GM19467 (cell line): ENCODE measurements around the gene ARHGAP24.
"Not testable (repeated sequence)": the region's sequence is repeated elsewhere in the genome, so short reads cannot be mapped to it uniquely, and the experiment has no call there.

Experiments used
- ATAC-seq: cut with Tn5 transposase; IDR thresholded peaks from one replicate; pipeline ENCODE4 v1.9.1; 2021; ENCODE audit warnings: mild to moderate bottlenecking, moderate library complexity; ENCODE audit not compliant: unreplicated experiment

Gene ARHGAP24

DNA sequence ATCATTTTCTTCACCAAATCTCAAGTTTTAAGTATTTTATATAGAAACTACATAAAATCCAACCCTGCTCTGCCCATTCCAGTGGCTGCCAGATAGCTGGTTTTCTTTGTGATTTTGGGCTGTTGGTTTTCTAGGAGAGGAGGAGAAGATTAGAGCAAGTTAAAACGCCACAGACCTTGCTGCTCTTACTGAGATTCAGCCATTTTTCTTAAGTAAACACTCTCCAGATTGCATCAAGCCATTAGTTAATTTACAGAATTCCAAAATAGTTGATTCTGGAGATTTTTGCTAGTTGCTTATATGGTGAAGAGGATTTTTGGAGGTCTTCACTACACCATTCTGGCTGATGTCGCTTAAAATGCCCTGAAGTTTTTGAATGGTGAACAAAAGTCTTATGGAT, 518.7 kb downstream of the ARHGAP24 start:
- no peak for ATAC-seq

DNA sequence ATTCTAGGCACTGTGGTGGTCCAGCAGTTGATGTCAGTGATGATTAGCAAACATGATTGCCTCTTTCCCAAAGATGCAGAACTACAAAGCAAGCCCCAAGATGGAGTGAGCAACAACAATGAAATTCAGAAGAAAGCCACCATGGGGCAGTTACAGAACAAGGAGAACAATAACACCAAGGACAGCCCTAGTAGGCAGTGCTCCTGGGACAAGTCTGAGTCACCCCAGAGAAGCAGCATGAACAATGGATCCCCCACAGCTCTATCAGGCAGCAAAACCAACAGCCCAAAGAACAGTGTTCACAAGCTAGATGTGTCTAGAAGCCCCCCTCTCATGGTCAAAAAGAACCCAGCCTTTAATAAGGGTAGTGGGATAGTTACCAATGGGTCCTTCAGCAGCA, 519.6 kb downstream of the ARHGAP24 start:
- no peak for ATAC-seq

DNA sequence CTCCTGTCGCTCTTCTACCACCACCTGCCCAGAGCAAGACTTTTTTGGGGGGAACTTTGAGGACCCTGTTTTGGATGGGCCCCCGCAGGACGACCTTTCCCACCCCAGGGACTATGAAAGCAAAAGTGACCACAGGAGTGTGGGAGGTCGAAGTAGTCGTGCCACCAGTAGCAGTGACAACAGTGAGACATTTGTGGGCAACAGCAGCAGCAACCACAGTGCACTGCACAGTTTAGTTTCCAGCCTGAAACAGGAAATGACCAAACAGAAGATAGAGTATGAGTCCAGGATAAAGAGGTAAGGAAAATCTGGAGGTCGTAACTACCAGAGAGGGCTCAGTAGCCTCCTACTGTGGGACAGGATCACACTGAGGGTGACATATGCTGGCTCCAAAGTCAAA, 520.4 kb downstream of the ARHGAP24 start:
- ATAC-seq = peak; percentile 50

DNA sequence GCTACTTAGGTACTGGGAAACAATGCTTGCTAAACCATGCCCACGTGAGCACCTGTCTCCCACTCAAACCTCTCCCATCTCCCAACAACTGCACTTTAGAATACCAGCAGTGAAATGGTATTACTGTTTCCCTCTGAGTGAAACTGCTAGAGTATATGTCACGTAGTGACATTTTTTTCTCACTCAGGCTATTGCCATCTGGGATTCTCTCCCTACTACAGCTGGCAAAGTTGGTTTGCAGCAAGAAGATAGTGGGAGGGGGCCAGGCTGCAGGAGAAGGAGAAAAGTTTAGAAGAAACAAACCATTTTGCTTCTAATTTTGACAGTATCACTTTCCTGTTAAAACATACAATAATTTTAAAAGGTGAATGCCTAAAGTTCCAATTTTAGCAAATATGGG, 526.6 kb downstream of the ARHGAP24 start:
- no peak for ATAC-seq

DNA sequence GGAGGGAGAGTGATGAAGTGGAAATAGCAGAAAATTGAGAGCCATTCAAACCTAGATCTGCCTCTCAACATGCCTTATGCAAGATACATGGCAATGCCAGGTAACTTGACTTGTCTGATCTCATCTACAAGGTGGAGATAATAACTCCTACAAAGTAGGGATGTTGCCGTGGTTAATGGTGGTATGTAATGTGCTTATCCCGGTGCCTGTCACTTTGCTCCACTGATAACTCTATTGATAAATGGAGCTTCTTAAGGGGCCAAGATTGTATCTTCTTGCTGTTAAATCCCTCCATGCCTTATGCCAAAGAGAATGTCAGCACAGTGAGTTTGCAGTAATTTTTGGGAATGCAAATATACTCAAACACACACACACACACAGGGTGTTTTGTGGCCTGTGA, 529.1 kb downstream of the ARHGAP24 start:
- ATAC-seq = no peak

DNA sequence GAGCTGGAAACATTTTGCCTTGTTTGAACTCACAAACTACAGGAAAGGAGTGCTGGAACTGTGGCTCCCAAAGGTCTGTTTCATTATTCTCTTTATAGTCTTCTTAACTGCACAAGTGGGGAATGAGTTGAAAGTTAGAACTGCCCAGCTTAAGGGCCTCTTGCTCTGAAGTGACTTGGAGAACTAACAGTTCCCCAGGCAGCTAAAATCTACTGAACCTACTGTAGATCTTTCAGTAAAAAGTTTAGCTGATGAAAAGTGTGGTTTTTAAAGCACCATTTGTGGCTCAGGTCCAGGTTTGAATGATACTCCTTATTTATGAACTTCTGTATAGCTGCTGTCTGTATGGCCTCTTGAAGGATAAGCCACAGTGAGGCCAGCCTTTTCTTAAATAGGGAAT, 531.1 kb downstream of the ARHGAP24 start:
- ATAC-seq = no peak

DNA sequence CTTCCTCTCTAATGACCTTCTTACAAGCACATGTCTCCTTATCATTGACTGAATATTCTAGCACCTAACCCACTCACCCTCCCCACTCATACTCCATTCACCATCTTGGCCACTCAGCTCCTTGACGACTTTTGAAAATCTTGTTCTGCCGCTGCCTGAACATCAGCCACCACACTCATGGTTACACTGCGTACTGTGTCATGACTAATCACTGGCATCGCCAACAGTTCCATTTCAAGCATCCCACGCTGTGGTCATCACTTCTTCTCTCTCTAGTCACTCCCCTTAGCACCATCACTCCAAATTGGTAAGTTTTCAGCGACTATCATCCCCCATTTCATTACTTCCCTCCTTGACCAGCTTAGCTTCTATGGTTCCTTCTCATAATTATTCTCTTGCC, 532.1 kb downstream of the ARHGAP24 start:
- ATAC-seq = no peak

DNA sequence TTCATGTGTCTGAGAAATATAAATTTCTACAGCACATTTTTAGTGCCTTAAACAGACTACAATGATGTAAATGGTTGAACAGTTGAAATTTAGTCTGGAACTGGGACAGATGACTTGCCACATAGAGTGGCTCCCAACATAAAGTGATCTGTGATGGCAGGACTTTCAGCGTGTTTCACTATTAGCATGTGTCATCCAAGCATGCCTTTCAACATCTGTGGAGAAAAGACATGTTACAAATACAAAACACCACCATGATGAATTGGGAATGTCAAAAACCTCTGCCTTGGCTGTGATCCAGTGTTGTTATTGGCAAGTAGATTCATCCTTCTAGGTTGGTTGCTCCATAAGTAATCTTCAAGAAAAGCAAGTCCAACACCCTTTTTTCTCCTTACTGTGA, 536.2 kb downstream of the ARHGAP24 start:
- ATAC-seq = no peak

DNA sequence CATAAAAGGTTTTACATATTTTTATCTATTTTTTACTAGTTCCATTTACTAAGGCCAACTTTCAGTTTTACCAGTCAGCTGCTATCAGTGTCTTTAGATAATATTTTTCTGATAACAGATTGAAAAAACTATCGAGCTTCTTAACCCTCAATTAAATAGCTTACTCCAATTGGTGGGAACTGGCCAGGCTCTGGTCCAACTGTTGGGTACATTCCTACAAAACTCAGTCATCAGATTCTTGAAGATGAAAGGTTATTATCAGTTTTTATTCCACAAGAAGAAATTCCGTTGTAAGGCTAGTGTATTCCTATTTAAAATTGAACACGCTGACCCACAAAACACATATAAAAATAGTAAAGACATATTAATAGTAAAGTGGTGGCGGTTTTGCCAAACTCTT, 538.7 kb downstream of the ARHGAP24 start:
- no peak for ATAC-seq

DNA sequence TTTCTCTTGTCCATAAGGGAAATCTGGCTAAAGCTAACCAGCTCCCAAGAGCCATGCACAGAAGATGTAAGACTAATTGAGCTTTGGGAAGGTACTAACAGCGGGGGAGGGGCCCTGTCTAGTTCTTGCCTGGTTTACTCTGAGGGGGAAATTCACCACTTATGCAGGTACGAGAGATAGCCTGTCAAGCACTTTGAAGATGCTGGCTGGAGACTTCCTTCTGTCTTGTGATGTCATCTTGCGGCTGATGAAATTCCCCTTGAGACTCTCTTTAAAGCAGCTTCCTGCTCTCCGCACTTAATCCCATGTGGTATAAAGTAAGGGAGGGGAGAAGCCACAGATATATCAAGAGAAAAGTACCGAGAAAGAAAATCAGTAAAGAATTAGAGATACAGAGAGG, 539.6 kb downstream of the ARHGAP24 start:
- peak; percentile 78 for ATAC-seq

DNA sequence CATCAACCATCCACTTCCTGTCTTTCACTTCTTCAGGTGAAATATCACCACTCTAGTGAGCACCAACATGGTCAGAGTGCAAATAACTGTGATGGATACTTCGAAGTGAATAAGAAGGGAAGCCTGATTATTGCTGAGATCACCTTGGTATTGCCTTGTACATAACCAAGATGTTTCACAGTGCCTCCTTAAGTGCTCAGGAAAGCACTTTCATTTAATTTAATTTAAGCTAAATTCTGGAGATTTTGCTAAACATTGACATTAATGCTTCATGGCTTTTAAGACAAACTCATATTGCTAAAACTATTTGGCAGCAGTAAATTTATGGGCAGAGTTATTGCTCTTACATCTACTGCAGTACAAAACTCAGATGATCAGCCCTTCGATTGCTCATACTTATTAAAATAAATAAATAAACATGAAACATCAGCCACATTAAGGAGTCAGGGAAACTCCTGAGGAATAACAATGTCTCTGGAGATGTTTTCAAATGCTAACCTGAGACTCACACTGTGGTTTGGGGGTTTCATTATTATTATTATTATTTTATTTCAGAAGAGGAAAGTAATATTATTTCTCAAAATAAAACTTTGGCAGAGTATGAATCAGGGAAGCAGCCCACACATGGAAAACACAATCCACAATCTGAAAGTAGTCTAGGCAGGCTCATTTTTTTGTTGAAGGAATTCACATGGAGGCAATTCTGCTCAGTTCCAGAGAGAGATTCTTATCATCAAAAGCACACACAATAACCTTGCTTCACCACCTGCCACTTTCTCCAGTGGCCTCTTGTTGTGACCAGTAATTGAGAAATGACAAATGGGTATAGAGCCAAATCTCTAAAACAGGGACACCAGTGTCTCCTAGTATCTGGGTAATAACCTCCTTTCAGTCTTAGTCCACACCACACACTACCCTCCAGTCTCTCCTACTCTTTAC, 540.7 kb downstream of the ARHGAP24 start:
- no peak for ATAC-seq

DNA sequence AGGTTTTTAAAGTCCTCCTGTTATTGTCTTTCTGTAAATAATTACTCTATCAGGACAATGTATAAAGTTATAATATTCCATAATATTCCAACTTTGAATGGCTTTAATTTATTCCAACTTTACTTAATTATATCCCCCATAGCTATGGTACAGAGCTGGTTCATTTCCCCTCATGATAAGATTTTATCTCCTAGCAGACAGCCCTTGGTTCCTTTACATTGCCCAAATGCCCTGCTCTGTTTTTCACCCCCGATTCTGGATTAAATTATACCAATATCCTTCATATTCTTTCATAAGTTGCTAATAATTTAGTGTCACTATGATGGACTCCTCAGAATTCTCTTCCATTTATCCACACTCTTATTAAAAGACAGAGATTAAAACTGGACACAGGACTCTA, 544.4 kb downstream of the ARHGAP24 start:
- no peak for ATAC-seq

DNA sequence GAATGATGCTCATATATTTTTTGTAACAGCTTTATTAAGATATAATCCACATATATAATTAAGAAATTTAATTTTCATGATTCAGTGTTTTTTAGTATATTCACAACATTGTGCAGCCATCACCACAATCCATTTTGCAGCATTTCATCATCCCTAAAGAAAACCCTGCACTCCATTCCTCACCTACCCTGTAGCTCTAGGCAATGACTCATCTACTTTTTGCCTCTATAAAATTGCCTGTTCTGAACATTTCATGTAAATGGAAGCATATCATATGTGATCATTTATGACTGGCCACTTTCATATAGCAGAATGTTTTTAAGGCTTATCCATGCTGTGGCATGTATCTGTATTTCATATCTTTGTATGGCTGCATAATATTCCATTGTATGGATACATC, 545.0 kb downstream of the ARHGAP24 start:
- ATAC-seq = no peak

DNA sequence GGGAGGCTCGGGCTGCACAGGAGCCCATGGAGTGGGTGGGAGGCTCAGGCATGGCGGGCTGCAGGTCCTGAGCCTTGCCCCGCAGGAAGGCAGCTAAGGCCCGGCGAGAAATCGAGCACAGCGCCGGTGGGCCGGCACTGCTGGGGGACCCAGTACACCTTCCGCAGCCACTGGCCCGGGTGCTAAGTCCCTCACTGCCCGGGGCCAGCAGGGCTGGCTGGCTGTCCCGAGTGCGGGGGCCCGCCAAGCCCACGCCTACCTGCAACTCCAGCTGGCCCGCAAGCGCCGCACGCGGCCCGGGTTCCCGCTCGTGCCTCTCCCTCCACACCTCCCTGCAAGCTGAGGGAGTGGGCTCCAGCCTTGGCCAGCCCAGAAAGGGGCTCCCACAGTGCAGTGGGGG, 546.7 kb downstream of the ARHGAP24 start:
- ATAC-seq = not testable (repeated sequence)

DNA sequence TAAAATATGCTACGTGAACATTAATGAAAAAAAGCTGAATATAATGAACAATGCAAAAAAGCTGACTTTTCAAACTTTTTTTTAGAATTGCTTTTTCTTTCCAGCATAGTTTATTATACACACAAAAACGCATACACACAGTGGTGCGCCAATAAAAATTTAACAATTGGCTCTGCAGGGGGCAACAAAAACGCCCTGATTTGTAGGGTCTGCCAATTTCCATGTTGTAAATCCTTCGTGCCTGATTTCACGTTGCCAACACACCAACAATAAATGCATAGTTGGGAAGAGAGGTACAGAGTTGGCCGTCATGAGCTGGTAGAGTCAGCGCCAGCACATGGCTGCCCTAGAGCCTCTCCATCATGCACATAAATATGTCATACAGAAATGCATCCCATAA, 551.8 kb downstream of the ARHGAP24 start:
- no peak for ATAC-seq

DNA sequence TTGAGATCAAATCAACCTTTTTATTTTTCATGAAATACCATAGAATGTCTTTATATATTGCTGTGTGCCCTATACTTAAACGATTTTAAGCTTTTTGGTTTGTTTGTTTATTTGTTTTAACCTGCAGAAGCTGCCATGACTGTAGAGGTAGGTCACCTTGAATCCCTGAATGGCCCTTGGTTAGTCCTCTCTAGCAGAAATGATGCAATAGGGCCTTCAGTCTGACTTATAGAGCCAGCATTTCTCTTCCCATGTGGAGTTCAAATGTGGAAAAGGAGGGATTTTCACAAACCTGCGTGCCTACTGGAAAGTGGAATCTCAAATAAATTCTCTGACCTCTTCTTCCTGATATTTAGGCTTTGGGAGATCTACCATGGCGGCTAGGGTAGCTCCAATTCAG, 557.0 kb downstream of the ARHGAP24 start:
- ATAC-seq = no peak

DNA sequence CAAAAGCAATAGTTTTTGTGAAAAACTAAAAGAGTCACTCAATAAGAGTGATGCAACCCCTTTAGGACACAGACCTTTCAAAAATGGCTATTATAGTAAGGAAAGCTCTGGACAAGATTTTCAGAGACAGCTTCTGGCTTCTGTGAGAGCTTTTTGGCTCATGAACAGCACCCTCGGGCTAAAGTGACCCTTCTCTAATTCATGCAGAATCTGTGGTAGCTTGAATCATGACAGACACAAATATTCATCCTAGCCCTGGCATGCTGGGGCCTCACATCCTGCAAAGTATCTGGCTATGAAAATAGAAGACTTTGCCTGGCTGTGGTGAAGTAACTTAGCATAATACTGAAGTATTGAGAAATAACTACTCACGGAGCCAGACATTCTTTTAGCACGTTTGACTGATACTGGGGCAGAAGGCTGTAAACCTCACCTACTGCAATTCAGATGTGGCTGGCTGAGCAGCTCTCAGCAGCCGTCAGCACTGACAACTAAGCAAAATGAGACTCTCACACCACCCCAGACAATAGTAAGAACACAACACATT, 557.6 kb downstream of the ARHGAP24 start:
- ATAC-seq = no peak

DNA sequence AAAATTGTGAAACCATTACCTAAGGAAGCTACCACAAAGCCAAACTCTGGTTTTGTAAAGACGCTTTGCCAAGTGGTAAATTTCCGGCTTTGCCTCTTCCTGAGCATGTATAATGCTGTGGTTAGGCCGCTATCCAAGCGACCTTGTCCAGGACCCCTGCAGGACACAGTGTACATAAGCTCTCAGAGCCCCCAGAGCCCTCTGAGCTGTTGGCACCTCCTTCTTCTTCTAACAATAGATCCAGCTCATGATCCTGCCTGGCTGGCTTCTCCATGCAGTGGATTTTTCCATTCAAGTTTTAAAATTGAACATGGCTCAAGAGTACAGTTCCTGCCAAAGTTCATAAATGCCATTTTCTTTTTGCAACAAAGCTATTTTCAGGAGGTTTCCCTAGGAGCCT, 558.2 kb downstream of the ARHGAP24 start:
- no peak for ATAC-seq

DNA sequence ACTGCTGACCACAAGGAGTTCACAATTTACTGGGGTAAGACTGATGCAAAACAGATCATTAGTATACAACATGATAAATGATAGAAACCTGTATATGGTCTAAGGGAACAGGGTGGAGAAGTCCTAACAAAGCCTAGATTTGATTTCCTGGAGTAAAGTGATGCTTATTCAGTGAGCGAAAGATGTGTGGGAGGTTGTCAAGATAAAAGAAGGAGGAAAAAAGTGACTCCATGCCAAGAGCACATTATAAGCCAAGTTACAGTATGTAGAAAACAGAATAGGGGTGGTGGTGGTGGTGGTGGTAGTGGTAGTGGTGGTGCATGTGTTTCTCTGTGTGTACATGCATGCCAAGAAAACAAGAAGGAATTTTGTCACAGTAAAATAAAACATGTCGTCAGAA, 559.7 kb downstream of the ARHGAP24 start:
- ATAC-seq = no peak

DNA sequence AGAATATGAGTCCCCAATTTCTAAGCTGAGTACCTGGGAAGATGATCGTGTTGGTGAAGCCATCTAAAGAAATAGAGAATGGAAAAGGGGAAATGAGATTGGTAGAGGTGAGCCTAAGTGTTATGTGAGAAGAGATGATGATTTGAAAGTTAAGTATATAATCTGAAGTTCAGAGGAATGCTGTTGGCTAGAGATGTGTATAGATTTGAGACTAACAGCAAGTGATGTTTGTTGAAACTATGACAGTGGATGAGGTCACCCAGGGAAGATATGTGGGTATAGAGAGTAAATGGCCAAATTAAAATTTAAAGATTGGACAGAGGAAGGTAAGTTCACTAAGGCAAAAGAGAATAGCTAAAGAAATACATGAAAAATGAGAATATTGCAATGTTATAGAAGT, 560.7 kb downstream of the ARHGAP24 start:
- no peak for ATAC-seq

DNA sequence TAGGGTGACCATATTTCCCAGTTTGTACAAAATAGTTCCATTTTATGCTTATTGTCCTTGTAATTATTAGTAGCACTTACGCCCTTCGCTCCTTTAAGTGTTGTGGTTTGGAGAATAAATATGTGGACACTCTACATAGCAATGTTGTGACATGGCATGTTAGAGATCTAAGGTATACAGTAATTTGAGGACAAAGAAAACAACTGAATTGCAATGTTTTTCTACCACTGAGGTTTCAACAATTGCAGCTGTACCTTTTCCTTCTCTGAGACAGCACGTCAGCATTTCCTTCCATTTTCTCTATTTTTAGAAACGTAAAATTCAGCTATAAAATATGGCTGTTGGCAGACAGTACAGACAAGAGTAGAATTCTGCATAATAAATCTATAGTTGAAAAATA, 561.8 kb downstream of the ARHGAP24 start:
- ATAC-seq = no peak

DNA sequence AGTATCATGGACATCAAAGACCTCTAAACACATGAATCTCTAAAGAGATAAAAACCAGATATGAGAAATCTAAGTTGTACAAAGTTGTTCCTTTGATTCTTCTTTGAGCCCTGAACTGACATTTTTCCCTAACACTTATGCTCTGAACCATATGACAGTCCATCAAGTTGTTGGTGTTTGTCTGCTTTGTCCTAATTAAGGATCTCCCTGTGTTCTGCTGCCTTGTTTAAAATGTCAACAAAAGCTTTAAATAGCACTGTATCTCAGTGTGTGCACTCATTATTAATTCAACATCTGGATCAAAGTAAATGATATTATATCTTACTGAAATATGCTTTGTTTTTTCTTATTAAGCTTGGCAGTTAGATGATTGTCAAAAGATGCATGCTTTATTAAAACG, 563.1 kb downstream of the ARHGAP24 start:
- no peak for ATAC-seq
